Left lobe of liver (tissue), 2 donors: Measurements from ENCODE around the gene HMSD. TPM values are rescaled to one million over a fixed set of nuclear protein-coding genes. Genes with fewer than 3 reads are reported as not detected.

Experiments used
- ATAC-seq: fragments of 200-7000 bp; cut with Tn5 transposase; one replicate; pipeline ENCODE4 v1.9.1; 2020; ENCODE audit warnings: mild to moderate bottlenecking, moderate library complexity
- DNase-seq: peaks from one replicate; pipeline ENCODE4 v3.0.0-alpha.2; 2020; ENCODE audit warnings: low spot score
- total RNA-seq: library from RNA; stranded (reverse); gene quantifications from one replicate; pipeline ENCODE4 v1.2.1, GENCODE V29; 2021
- donor health status: DM: no; HTN: no; CAD: no; lungs with moderate emphysema.
- donor health status: DM: no; HTN: yes; CAD: no.

HMSD gene
- total RNA-seq, 1 donor from 2014 or later = 0.23 TPM

GRCh38 chr18:63953811-63954210 is 4.7 kb downstream of the HMSD start:
- DNase-seq = no peak

GRCh38 chr18:63956755-63957154 is 7.7 kb downstream of the HMSD start:
- DNase-seq = no peak
- ATAC-seq = no peak

More at GRCh38 chr18:63953811-63954210, 4.7 kb downstream of the HMSD start:
- ATAC-seq = no peak

GRCh38 chr18:63960891-63961290 is 11.8 kb downstream of the HMSD start:
- no peak for ATAC-seq

GRCh38 chr18:63961435-63961980 is 12.4 kb downstream of the HMSD start:
- ATAC-seq (no peak), DNase-seq (no peak)

More at GRCh38 chr18:63960891-63961290, 11.8 kb downstream of the HMSD start:
- no peak for DNase-seq

GRCh38 chr18:63962137-63962536 is 13.0 kb downstream of the HMSD start:
- DNase-seq (no peak), ATAC-seq (no peak)

- DNase-seq (peak; percentile 64), ATAC-seq (peak; percentile 91)
Observed at GRCh38 chr18:63963615-63964256, 14.6 kb downstream of the HMSD start.

GRCh38 chr18:63964908-63965307 is 15.8 kb downstream of the HMSD start:
- no peak for DNase-seq
- ATAC-seq = peak; percentile 75

GRCh38 chr18:63965716-63966330 is 16.7 kb downstream of the HMSD start:
- DNase-seq (no peak), ATAC-seq (no peak)

- peak; percentile 94 for ATAC-seq
Observed at GRCh38 chr18:63969942-63970808, 21.1 kb downstream of the HMSD start, which contains the start of gene SERPINB8. Gene SERPINB8, plus strand, starts transcription at chr18:63970081. Its CDS starts 8,228 bp downstream, at chr18:63978309.

GRCh38 chr18:63970809-63971205 is 21.7 kb downstream of the HMSD start:
- DNase-seq (no peak), ATAC-seq (peak; percentile 7)

More at GRCh38 chr18:63969942-63970808, 21.1 kb downstream of the HMSD start, which contains the start of gene SERPINB8:
- DNase-seq = peak; percentile 95

- no peak for DNase-seq
- ATAC-seq = no peak
Observed at GRCh38 chr18:63971320-63972001, 22.4 kb downstream of the HMSD start.

GRCh38 chr18:63972002-63972376 is 22.9 kb downstream of the HMSD start:
- no peak for DNase-seq
- no peak for ATAC-seq

GRCh38 chr18:63974991-63975390 is 25.9 kb downstream of the HMSD start:
- ATAC-seq = peak; percentile 34
- DNase-seq = peak; percentile 61

GRCh38 chr18:63975628-63976027 is 26.5 kb downstream of the HMSD start:
- ATAC-seq (no peak), DNase-seq (no peak)

- DNase-seq (no peak), ATAC-seq (no peak)
Observed at GRCh38 chr18:63977040-63977439, 27.9 kb downstream of the HMSD start.

GRCh38 chr18:63979409-63979920 is 30.4 kb downstream of the HMSD start:
- ATAC-seq = peak; percentile 87
- no peak for DNase-seq

- DNase-seq (no peak), ATAC-seq (peak; percentile 54)
Observed at GRCh38 chr18:63980027-63980426, 30.9 kb downstream of the HMSD start.

- ATAC-seq (no peak), DNase-seq (no peak)
Observed at GRCh38 chr18:63980896-63981460, 31.9 kb downstream of the HMSD start.

- no peak for DNase-seq
- ATAC-seq = no peak
Observed at GRCh38 chr18:63981719-63982118, 32.6 kb downstream of the HMSD start.

GRCh38 chr18:63982361-63982760 is 33.3 kb downstream of the HMSD start:
- ATAC-seq (no peak), DNase-seq (no peak)
